Neural crest cell (in vitro differentiated cells): ENCODE results near the gene PIAS1. TPM values are rescaled to one million over a fixed set of nuclear protein-coding genes. Genes with fewer than 3 reads are reported as not detected.
A peak's percentile ranks its signal among the peaks of the same experiment; 100 is the strongest.

Experiments
- DNase-seq: peaks from one replicate; pipeline ENCODE4 v3.0.0; 2021; ENCODE audit warnings: low read depth, mixed read lengths, low spot score
- H3K27ac Mint-ChIP-seq: one replicate; pipeline ENCODE4 v1.8.0; 2021; ENCODE audit warnings: mild to moderate bottlenecking, mixed read lengths; ENCODE audit not compliant: unreplicated experiment
- H3K27me3 Mint-ChIP-seq: 2 replicates; pipeline ENCODE4 v1.8.0; 2021; ENCODE audit warnings: low read depth, mild to moderate bottlenecking, mixed read lengths
- H3K36me3 Mint-ChIP-seq: 2 replicates; pipeline ENCODE4 v1.8.0; 2021; ENCODE audit warnings: low read depth, mild to moderate bottlenecking, mixed read lengths
- H3K4me1 Mint-ChIP-seq: 2 replicates; pipeline ENCODE4 v1.8.0; 2021; ENCODE audit warnings: mixed read lengths
- H3K4me3 Mint-ChIP-seq: one replicate; pipeline ENCODE4 v1.8.0; 2021; ENCODE audit warnings: mild to moderate bottlenecking, mixed read lengths
- H3K9me3 Mint-ChIP-seq: 2 replicates; pipeline ENCODE4 v1.8.0; 2021; ENCODE audit warnings: mixed read lengths
- total RNA-seq: library from RNA; stranded (reverse); gene quantifications from 2 replicates; pipeline ENCODE4 v1.2.1, GENCODE V29; 2021
- TF ChIP-seq, protein P1 (sequence below): fragments of 200-600 bp; sonication (generic); conservative IDR thresholded peaks from 2 replicates; pipeline ENCODE4 v1.5.0; 2021; ENCODE audit warnings: antibody characterized with exemption, mild to moderate bottlenecking

The PIAS1 gene
- total RNA-seq, 1 donor from 2014 or later: 41.3 TPM

DNA sequence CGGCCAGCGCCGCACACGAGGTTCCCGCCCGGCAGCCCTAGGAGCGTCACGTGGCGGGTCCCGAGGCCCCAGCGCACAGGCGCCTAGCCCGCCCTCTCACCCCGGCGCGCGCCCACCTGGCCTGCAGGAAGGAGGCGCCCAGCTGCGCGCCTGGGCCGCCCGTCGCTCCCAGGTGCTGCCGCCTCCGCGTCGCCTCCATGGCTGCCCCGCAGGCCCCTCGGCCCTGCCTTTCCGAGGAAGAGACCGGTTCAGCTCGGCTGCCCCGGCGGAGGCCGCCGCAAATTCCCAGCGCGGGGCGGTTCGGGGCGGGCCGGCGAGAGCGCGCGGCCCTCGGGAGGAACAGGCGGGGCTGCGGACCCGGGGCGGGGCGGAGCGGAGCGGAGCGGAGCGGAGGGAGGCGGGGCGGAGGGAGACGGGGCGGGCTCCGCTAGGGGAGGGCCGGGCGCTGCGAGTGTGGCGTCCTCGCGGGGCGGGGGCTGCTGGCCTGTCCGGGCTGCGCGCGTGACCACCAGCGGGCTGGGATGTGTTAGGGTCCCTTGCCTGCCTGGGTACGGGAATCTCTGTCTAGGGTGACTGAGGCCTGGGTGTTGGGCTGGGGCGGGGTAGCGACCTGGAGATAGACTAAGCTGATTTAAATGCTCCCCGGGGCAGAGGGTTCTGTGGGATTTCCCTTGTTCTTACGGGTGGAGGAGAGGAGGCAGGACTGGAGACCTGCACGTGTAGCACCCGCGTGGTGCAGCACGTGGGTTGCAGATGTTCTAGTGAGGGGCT lies 175.5 kb downstream of the PIAS1 start, which contains the start of gene CLN6:
Gene CLN6 (minus strand): TSS at position 343 of the 771 bp plus-strand sequence. CDS start 144 bp downstream, at position 199.
- peaks cover 3% of the 10 kb centered on the region for H3K36me3 Mint-ChIP-seq
- peak; percentile 73 for DNase-seq
- peak within 1 kb of the TSS; percentile 94 for H3K4me3 Mint-ChIP-seq
- TF ChIP-seq, protein P1, sequence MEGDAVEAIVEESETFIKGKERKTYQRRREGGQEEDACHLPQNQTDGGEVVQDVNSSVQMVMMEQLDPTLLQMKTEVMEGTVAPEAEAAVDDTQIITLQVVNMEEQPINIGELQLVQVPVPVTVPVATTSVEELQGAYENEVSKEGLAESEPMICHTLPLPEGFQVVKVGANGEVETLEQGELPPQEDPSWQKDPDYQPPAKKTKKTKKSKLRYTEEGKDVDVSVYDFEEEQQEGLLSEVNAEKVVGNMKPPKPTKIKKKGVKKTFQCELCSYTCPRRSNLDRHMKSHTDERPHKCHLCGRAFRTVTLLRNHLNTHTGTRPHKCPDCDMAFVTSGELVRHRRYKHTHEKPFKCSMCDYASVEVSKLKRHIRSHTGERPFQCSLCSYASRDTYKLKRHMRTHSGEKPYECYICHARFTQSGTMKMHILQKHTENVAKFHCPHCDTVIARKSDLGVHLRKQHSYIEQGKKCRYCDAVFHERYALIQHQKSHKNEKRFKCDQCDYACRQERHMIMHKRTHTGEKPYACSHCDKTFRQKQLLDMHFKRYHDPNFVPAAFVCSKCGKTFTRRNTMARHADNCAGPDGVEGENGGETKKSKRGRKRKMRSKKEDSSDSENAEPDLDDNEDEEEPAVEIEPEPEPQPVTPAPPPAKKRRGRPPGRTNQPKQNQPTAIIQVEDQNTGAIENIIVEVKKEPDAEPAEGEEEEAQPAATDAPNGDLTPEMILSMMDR: no peak
- peak within 1 kb of the TSS; percentile 93 for H3K27ac Mint-ChIP-seq
- peaks cover 49% of the 10 kb centered on the region for H3K4me1 Mint-ChIP-seq
- H3K9me3 Mint-ChIP-seq: no peaks in the 10 kb centered on the region
- H3K27me3 Mint-ChIP-seq: no peaks in the 10 kb centered on the region

GRCh38 chr15:68230157-68231100 lies 176.3 kb downstream of the PIAS1 start:
- no peaks in the 10 kb centered on the region for H3K9me3 Mint-ChIP-seq
- no peaks in the 10 kb centered on the region for H3K27me3 Mint-ChIP-seq
- TF ChIP-seq, protein P1: no peak
- H3K27ac Mint-ChIP-seq: peak overlapping the region; percentile 62
- DNase-seq: no peak
- no peaks in the 10 kb centered on the region for H3K36me3 Mint-ChIP-seq
- peaks cover 42% of the 10 kb centered on the region for H3K4me1 Mint-ChIP-seq
- H3K4me3 Mint-ChIP-seq: peak overlapping the region; percentile 94

DNA sequence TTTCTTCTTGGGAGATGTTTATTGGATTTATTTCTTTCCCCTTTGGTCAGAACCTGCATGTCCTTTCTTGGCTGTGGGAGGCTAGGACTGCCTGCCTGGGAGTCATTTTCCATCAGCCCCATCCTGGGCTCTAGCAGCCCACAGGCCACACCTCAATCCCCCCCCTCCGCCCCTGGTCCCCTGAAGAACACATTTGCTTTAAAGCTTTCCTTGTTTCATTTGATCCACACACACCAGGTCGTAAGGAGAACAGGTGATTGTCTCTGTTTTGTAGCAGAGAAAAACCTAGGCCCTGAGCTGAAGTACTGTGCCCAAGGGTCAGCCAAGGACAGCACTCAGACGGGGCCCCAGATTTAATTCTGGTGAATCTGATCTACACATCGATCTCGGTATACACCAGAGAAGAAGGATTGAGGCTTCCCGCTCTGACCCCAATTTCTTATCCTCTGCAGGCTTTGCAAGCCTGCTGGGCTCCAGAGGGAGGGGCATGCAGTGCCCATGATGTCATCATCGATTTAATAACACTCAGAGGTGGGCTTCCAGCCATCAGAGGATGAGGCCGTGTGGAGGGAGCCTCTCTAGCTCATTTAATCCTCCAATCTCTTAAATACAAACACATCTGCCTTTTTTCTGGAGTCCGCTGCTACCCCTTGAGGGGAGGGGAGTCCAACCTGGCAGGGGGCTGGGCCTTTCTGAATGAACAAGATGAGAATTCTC lies 177.1 kb downstream of the PIAS1 start:
- Mint-ChIP-seq H3K4me3 (peak overlapping the region; percentile 94), H3K36me3 (no peaks in the 10 kb centered on the region), H3K9me3 (no peaks in the 10 kb centered on the region)

GRCh38 chr15:68232449-68232848 lies 178.3 kb downstream of the PIAS1 start:
- Mint-ChIP-seq H3K9me3 (no peaks in the 10 kb centered on the region), H3K36me3 (no peaks in the 10 kb centered on the region), H3K27me3 (no peaks in the 10 kb centered on the region), H3K4me1 (peaks cover 33% of the 10 kb centered on the region), H3K27ac (no peak overlapping the region), H3K4me3 (no peak overlapping the region)
- no peak for DNase-seq
- TF ChIP-seq, protein P1: no peak

More for the DNA sequence above, 177.1 kb downstream of the PIAS1 start:
- Mint-ChIP-seq H3K27me3 (no peaks in the 10 kb centered on the region), H3K27ac (no peak overlapping the region), H3K4me1 (peaks cover 42% of the 10 kb centered on the region)
- TF ChIP-seq, protein P1: no peak
- no peak for DNase-seq

- Mint-ChIP-seq H3K27me3 (no peaks in the 10 kb centered on the region), H3K9me3 (no peaks in the 10 kb centered on the region), H3K4me1 (peaks cover 28% of the 10 kb centered on the region), H3K36me3 (no peaks in the 10 kb centered on the region), H3K4me3 (no peak overlapping the region), H3K27ac (no peak overlapping the region)
- no peak for DNase-seq
- TF ChIP-seq, protein P1: no peak
Observed at GRCh38 chr15:68232937-68233336, 178.8 kb downstream of the PIAS1 start.
